Endothelial cell (in vitro differentiated cells): ENCODE data around the gene POFUT1. TPM values are rescaled to one million over a fixed set of nuclear protein-coding genes. Genes with fewer than 3 reads are reported as not detected.
"Not testable (repeated sequence)": the region's sequence is repeated elsewhere in the genome, so short reads cannot be mapped to it uniquely, and the experiment has no call there.

Experiments
- DNase-seq: peaks from one replicate; pipeline ENCODE4 v3.0.0; 2021; ENCODE audit warnings: low spot score
- H3K27ac Mint-ChIP-seq: one replicate; pipeline ENCODE4 v1.8.0; 2021; ENCODE audit warnings: mixed read lengths, inconsistent platforms; ENCODE audit not compliant: unreplicated experiment
- H3K27me3 Mint-ChIP-seq: one replicate; pipeline ENCODE4 v1.8.0; 2021; ENCODE audit warnings: mild to moderate bottlenecking, moderate library complexity, mixed read lengths, inconsistent platforms; ENCODE audit not compliant: unreplicated experiment
- H3K36me3 Mint-ChIP-seq: one replicate; pipeline ENCODE4 v1.8.0; 2021; ENCODE audit warnings: mild to moderate bottlenecking, low read depth, mixed read lengths, inconsistent platforms; ENCODE audit not compliant: unreplicated experiment
- H3K4me1 Mint-ChIP-seq: one replicate; pipeline ENCODE4 v1.8.0; 2021; ENCODE audit warnings: mild to moderate bottlenecking, mixed read lengths, inconsistent platforms; ENCODE audit not compliant: unreplicated experiment
- H3K4me3 Mint-ChIP-seq: one replicate; pipeline ENCODE4 v1.8.0; 2021; ENCODE audit warnings: mild to moderate bottlenecking, mixed read lengths, inconsistent platforms; ENCODE audit not compliant: unreplicated experiment
- H3K9me3 Mint-ChIP-seq: one replicate; pipeline ENCODE4 v1.8.0; 2021; ENCODE audit warnings: mixed read lengths, inconsistent platforms; ENCODE audit not compliant: unreplicated experiment
- total RNA-seq: library from RNA; stranded (reverse); fragmentation: NEBNext Ultra II Directional; extraction: Animal tissue kit (Norgen Biotek cat#: 25700); gene quantifications from one replicate; pipeline ENCODE4 v1.2.1, GENCODE V29; 2021; ENCODE audit not compliant: unreplicated experiment
- TF ChIP-seq, protein P1 (sequence below): fragments of 200-600 bp; sonication (generic); IDR thresholded peaks from one replicate; pipeline ENCODE4 v1.5.0; 2021; ENCODE audit warnings: antibody characterized with exemption; ENCODE audit not compliant: unreplicated experiment

POFUT1 gene
- total RNA-seq, 1 donor from 2014 or later = 43.5 TPM

DNA sequence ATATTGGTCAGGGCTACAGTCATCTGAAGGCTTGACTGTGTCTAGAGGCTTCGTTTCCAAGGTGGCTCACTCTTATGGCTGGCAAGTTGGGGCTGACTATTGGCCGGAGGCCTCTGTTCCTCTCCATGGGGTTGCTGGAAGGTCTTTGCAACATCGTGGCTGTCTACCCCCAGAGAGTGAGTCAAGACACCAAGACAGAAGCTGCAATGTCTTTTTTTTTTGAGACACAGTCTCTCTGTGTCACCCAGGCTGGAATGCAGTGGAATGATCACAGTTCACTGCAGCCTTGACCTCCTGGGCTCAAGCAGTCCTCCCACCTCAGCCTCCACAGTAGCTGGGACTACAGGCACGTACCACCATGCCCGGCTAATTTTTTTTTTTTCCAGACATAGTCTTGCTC, 40.4 kb downstream of the POFUT1 start:
- Mint-ChIP-seq H3K36me3 (peaks cover 4% of the 10 kb centered on the region), H3K27me3 (no peaks in the 10 kb centered on the region), H3K4me3 (no peak overlapping the region), H3K4me1 (no peaks in the 10 kb centered on the region), H3K9me3 (no peaks in the 10 kb centered on the region), H3K27ac (no peak overlapping the region)
- no peak for DNase-seq
- TF ChIP-seq, protein P1, sequence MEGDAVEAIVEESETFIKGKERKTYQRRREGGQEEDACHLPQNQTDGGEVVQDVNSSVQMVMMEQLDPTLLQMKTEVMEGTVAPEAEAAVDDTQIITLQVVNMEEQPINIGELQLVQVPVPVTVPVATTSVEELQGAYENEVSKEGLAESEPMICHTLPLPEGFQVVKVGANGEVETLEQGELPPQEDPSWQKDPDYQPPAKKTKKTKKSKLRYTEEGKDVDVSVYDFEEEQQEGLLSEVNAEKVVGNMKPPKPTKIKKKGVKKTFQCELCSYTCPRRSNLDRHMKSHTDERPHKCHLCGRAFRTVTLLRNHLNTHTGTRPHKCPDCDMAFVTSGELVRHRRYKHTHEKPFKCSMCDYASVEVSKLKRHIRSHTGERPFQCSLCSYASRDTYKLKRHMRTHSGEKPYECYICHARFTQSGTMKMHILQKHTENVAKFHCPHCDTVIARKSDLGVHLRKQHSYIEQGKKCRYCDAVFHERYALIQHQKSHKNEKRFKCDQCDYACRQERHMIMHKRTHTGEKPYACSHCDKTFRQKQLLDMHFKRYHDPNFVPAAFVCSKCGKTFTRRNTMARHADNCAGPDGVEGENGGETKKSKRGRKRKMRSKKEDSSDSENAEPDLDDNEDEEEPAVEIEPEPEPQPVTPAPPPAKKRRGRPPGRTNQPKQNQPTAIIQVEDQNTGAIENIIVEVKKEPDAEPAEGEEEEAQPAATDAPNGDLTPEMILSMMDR = no peak

DNA sequence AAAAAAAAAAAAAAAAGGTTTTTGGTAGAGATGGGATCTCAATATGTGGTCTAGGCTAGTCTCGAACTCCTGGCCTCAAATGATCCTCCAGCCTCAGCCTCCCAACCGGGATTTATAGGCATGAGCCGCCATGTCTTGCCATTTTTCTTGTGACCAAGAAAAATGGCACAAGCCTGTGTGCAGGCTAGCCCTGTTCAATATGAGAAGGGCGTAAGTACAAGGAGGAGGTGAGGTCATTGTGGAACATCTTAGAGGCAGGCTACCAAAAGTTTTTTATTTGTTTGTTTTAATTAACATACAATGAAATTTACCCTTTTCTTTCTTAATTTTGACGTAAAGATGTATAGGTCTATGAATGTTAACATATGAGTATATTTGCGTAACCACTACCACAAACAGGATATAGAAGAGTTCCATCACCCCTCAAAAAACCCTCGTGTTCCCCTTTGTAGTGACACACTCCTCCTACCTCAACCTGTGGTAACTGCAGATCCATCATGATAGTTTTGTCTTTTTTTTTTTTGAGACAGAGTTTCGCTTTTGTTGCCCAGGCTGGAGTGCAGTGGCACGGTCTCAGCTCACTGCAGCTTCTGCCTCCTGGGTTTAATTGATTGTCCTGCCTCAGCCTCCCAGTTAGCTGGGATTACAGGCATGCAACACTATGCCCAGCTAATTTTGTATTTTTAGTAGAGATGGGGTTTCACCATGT, 41.5 kb downstream of the POFUT1 start:
- no peaks in the 10 kb centered on the region for H3K9me3 Mint-ChIP-seq
- TF ChIP-seq, protein P1 = no peak

DNA sequence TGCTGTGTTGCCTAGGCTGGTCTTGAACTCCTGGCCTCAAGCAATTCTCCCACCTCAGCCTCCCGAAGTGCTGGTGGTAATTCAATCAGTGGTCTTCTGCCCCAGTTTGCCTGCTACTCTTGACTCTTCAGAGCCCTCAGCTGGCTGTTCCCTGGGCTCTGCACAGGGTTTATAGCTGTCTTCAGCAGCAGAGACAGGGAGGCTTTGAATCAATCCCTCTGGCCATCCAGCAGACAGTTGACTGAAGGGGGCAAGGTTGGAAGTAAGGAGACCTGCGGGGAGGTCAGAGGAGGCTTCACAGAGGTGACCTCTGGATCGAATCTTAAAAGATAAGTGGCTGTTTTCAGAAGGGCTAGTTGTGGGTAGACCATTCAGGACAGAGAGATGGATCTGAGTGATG, 43.8 kb downstream of the POFUT1 start:
- Mint-ChIP-seq H3K27ac (peak overlapping the region; percentile 9), H3K4me3 (no peak overlapping the region), H3K27me3 (no peaks in the 10 kb centered on the region), H3K36me3 (peaks cover 4% of the 10 kb centered on the region), H3K9me3 (no peaks in the 10 kb centered on the region), H3K4me1 (no peaks in the 10 kb centered on the region)
- TF ChIP-seq, protein P1 = no peak
- DNase-seq = no peak

More for the DNA sequence above, 41.5 kb downstream of the POFUT1 start:
- peaks cover 4% of the 10 kb centered on the region for H3K36me3 Mint-ChIP-seq
- no peaks in the 10 kb centered on the region for H3K4me1 Mint-ChIP-seq
- H3K4me3 Mint-ChIP-seq = no peak overlapping the region
- H3K27ac Mint-ChIP-seq = no peak overlapping the region
- H3K27me3 Mint-ChIP-seq = no peaks in the 10 kb centered on the region
- DNase-seq = no peak

DNA sequence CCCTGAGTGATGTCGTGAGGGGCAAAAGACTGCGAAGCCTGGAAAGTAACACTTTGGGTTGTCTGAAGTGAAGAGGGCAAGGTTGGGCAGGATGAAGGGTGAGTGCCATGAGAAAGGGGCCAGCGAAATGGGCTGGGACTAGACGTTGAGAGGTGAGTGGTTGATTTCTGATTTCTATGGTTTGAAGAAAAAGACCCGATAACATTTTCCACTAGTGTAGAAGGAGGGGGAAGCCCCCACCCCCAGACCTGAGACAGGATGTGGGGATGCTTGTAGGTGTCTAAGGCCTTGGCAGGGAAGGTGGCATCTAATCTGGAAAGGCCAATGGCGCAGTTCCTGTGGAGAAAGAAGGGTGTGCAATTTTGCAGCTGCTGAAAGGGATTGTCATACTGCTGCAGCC, 44.5 kb downstream of the POFUT1 start:
- Mint-ChIP-seq H3K27ac (no peak overlapping the region), H3K9me3 (no peaks in the 10 kb centered on the region), H3K27me3 (no peaks in the 10 kb centered on the region), H3K4me1 (no peaks in the 10 kb centered on the region), H3K4me3 (no peak overlapping the region), H3K36me3 (peaks cover 4% of the 10 kb centered on the region)
- TF ChIP-seq, protein P1 = no peak
- DNase-seq = no peak

DNA sequence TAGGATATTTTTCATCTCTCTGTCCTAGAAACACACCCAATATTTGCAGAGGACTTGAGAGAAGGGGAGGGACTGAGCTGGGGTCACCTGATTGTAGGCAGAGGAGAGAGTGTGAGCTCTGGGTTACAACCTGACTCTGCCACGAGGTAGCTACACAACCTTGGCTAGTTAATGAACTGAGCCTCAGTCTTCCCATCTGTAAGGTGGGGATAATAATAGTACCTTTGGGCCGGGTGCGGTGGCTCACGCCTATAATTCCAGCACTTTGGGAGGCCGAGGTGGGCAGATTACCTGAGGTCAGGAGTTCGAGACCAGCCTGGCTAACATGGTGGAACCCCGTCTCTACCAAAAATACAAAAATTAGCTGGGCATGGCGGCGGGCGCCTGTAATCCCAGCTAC, 53.3 kb downstream of the POFUT1 start:
- H3K36me3 Mint-ChIP-seq, DNase-seq, H3K4me1 Mint-ChIP-seq, H3K27ac Mint-ChIP-seq, H3K27me3 Mint-ChIP-seq, H3K4me3 Mint-ChIP-seq, H3K9me3 Mint-ChIP-seq: not testable (repeated sequence)
